Lung (tissue), 16 donors: Measurements from ENCODE around the gene NRBP1. TPM values are rescaled to one million over a fixed set of nuclear protein-coding genes. Genes with fewer than 3 reads are reported as not detected.

ENCODE experiments used
- ATAC-seq: fragments of 200-7000 bp; cut with Tn5 transposase; one replicate; pipeline ENCODE4 v1.9.1; 2020; ENCODE audit warnings: moderate number of reproducible peaks; ENCODE audit not compliant: insufficient read depth, low FRiP score
- DNase-seq, 3 donors: peaks; one replicate each; pipeline ENCODE4 v3.0.0-alpha.2; 2013 to 2017
- H3K27ac ChIP-seq, 2 donors: one replicate each; pipeline ENCODE4 v1.5.1; 2013; ENCODE audit warnings: mild to moderate bottlenecking in 2 of 2, moderate library complexity in 2 of 2, control low read depth in 1 of 2, inconsistent platforms in 1 of 2, low read depth in 1 of 2, low read length in 1 of 2
- H3K27me3 ChIP-seq, 3 donors: one replicate each; pipeline ENCODE4 v1.5.1; 2013; ENCODE audit warnings: low read length in 2 of 3; ENCODE audit not compliant: control insufficient read depth in 3 of 3, insufficient read depth in 3 of 3
- H3K36me3 ChIP-seq, 4 donors: one replicate each; pipeline ENCODE4 v1.5.1; 2013; ENCODE audit warnings: low read length in 4 of 4, mild to moderate bottlenecking in 1 of 4, moderate library complexity in 1 of 4; ENCODE audit not compliant: control insufficient read depth in 4 of 4, insufficient read depth in 4 of 4
- H3K4me1 ChIP-seq, 5 donors: one replicate each; pipeline ENCODE4 v1.5.1; 2013; ENCODE audit warnings: low read length in 5 of 5, mild to moderate bottlenecking in 2 of 5, moderate library complexity in 1 of 5; ENCODE audit not compliant: control insufficient read depth in 5 of 5, insufficient read depth in 5 of 5
- H3K4me3 ChIP-seq: one replicate; pipeline ENCODE4 v1.5.1; 2013; ENCODE audit warnings: mild to moderate bottlenecking, control low read depth, moderate library complexity
- H3K9ac ChIP-seq, 2 donors: one replicate each; pipeline ENCODE4 v1.5.1; 2013; ENCODE audit warnings: low read length in 2 of 2, control low read depth in 1 of 2; ENCODE audit not compliant: insufficient read depth in 1 of 2
- H3K9me3 ChIP-seq, 4 donors: one replicate each; pipeline ENCODE4 v1.5.1; 2013; ENCODE audit warnings: low read length in 3 of 4, mild to moderate bottlenecking in 1 of 4, moderate library complexity in 1 of 4; ENCODE audit not compliant: control insufficient read depth in 4 of 4, insufficient read depth in 3 of 4
- WGBS, 2 donors: extraction: QIAGEN DNeasy Blood & Tissue Kit; methylation state at CpG; one replicate each; pipeline ENCODE4 v1.1.7; 2013; 5-methylcytosine and 5-hydroxymethylcytosine counted together
- long read RNA-seq, 5 donors: transcript quantifications; one replicate each; lab custom pipeline, GENCODE V29; 2026
- polyA plus RNA-seq, 2 donors: library from polyadenylated mRNA; stranded (reverse); fragments of 200-250 nt; gene quantifications; one replicate each; pipeline ENCODE4 v1.2.1, GENCODE V29; 2013
- total RNA-seq, 2 donors: library from RNA; depleted of rRNA in 1 of 2; stranded (reverse); fragments of >200 nt in 1 of 2; gene quantifications; one replicate each; pipeline ENCODE4 v1.2.1, GENCODE V29; 2014 to 2021
- TF ChIP-seq, protein P1 (sequence below): IDR thresholded peaks from 2 replicates; pipeline ENCODE4 v1.5.1; 2012; ENCODE audit warnings: mild to moderate bottlenecking; ENCODE audit errors: control extremely low read depth, extremely low read depth
- donor health status: control.
- donor health status: control.
- donor health status: Bipolar disorder and iron deficiency.
- donor health status: healthy.
- donor health status: DM: yes; HTN: yes; CAD: no.

Gene NRBP1
- 10 to 100 TPM; 80.3 to 93.6 TPM for total RNA-seq
- 10 to 100 TPM; 46.8 to 79.4 TPM for polyA plus RNA-seq
- long read RNA-seq, donor 1, partial matches to known transcripts: 81 of 85 reads
- long read RNA-seq, donor 1, other reads (novel, unspliced or antisense): 0 of 85 reads
- long read RNA-seq, donor 2, partial matches to known transcripts: 41 of 42 reads
- long read RNA-seq, donor 2, other reads (novel, unspliced or antisense): 0 of 42 reads
- long read RNA-seq, donor 3, partial matches to known transcripts: 29 of 29 reads
- long read RNA-seq, donor 3, other reads (novel, unspliced or antisense): 0 of 29 reads
- long read RNA-seq, donor 4, partial matches to known transcripts: 36 of 36 reads
- long read RNA-seq, donor 4, other reads (novel, unspliced or antisense): 0 of 36 reads
- long read RNA-seq, donor 5, partial matches to known transcripts: 49 of 49 reads
- long read RNA-seq, donor 5, other reads (novel, unspliced or antisense): 0 of 49 reads

DNA sequence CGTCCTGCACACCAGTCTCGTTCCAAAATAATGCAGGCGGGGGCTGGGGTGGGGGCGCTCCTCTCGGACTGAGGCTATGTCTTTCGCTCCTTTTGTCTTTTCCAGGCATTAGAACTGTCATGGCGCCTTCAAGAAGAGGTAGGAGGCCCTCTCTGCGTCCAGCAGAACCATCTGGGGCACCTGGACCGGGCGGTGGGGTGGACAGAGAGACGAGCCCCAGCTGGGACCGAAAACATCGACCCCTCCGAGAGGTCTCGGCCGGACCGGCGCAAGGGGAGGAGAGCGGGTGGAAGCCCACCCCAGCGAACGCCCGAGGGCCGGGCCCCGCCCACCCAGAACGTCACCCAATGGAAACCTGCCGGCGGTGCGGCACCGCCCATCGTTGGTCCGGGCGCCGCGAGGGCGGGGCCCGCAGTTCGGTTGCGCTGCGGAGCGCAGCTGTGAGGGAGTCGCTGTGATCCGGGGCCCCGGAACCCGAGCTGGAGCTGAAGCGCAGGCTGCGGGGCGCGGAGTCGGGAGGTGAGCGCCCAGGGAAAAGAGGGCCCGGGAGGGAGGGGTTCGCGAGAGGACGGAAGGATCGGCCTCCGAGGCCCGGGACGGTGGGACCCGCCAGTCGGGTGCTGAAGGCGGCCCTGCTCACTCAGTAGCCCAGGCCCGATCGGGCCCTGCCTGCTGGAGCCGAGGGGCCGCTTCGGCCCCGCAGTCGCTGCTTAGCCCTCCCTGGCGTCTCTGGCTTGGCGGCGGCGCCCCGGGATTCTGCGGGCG, at the start of gene NRBP1:
Gene NRBP1, plus strand, starts transcription at position 419 of the 765 bp plus-strand sequence. CDS start 4,643 bp downstream, outside the sequence.
- Histone ChIP-seq H3K36me3 (peaks cover under 1 to 5% (median 3%) of the 10 kb centered on the region in 4 donors), H3K9me3 (no peaks in the 10 kb centered on the region), H3K4me1 (peaks cover 2 to 21% (median 6%) of the 10 kb centered on the region in 5 donors), H3K27me3 (no peaks in the 10 kb centered on the region), H3K27ac (peak within 1 kb of the TSS; percentile 99 to 100), H3K4me3 (peak within 1 kb of the TSS; percentile 91), H3K9ac (peak within 1 kb of the TSS; percentile 89 to 91)
- DNase-seq (peak; percentile 94 to 96 (median 95)), ATAC-seq (peak; percentile 95)
- 0 to 1% methylated on average over 47 to 75 of the region's 75 CpGs for WGBS, 2 donors
- TF ChIP-seq, protein P1, sequence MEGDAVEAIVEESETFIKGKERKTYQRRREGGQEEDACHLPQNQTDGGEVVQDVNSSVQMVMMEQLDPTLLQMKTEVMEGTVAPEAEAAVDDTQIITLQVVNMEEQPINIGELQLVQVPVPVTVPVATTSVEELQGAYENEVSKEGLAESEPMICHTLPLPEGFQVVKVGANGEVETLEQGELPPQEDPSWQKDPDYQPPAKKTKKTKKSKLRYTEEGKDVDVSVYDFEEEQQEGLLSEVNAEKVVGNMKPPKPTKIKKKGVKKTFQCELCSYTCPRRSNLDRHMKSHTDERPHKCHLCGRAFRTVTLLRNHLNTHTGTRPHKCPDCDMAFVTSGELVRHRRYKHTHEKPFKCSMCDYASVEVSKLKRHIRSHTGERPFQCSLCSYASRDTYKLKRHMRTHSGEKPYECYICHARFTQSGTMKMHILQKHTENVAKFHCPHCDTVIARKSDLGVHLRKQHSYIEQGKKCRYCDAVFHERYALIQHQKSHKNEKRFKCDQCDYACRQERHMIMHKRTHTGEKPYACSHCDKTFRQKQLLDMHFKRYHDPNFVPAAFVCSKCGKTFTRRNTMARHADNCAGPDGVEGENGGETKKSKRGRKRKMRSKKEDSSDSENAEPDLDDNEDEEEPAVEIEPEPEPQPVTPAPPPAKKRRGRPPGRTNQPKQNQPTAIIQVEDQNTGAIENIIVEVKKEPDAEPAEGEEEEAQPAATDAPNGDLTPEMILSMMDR: no peak

GRCh38 chr2:27378809-27379290, 49.6 kb upstream of the NRBP1 start:
- H3K4me1 ChIP-seq: peaks cover 4 to 19% (median 5%) of the 10 kb centered on the region in 5 donors
- H3K27ac ChIP-seq: no peak overlapping the region
- ATAC-seq: no peak
- TF ChIP-seq, protein P1: no peak
- H3K27me3 ChIP-seq: no peaks in the 10 kb centered on the region
- no peak overlapping the region for H3K9ac ChIP-seq
- no peaks in the 10 kb centered on the region for H3K9me3 ChIP-seq
- WGBS, 2 donors: 87 to 91% methylated on average over 7 to 9 of the region's 9 CpGs
- peaks cover 21 to 58% (median 39%) of the 10 kb centered on the region in 4 donors for H3K36me3 ChIP-seq
- no peak overlapping the region for H3K4me3 ChIP-seq
- no peak for DNase-seq

DNA sequence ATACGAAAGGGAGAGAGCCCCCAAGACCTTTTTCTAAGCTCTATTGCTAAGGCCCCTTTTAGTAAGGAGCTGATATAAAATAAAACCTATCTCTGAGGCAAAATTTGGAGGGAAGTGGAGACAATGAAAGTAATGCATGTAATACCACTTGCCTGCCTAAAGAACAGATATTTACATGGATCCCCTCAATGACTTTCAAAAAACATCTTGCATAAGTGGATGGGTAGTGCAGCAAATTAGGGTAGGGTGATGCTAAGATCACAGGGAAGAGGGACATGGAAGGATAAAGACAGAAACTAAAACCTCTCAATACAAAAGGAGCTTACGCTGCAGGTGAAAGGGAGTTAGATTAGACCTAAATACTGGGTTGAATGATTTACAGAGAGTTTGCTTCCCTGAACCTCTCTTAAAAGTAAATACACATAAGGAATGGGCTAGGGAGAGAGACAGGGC, 49.0 kb upstream of the NRBP1 start:
- Histone ChIP-seq H3K4me1 (peaks cover 4 to 19% (median 5%) of the 10 kb centered on the region in 5 donors), H3K9ac (peak overlapping the region; percentile 91 to 96), H3K4me3 (peak overlapping the region; percentile 62), H3K9me3 (no peaks in the 10 kb centered on the region), H3K27me3 (no peaks in the 10 kb centered on the region), H3K36me3 (peaks cover 21 to 58% (median 41%) of the 10 kb centered on the region in 4 donors), H3K27ac (peak overlapping the region in 1 of 2 donors; percentile 93)
- ATAC-seq: no peak
- DNase-seq: no peak
- WGBS, 2 donors: 85 to 88% methylated on average over 2 of the region's 2 CpGs
- TF ChIP-seq, protein P1: no peak
